Nephron (organoid): ENCODE results near the gene PODXL.
A peak's percentile ranks its signal among the peaks of the same experiment; 100 is the strongest.
"Not testable (repeated sequence)": the region's sequence is repeated elsewhere in the genome, so short reads cannot be mapped to it uniquely, and the experiment has no call there.

ENCODE experiments used
- H3K27ac Mint-ChIP-seq, 3 experiments: 2 replicates each; pipeline ENCODE4 v1.8.0; 2020; ENCODE audit warnings: mixed read lengths in 3 of 3, mild to moderate bottlenecking in 2 of 3, moderate library complexity in 1 of 3
- H3K27me3 Mint-ChIP-seq: 2 replicates; pipeline ENCODE4 v1.8.0; 2021; ENCODE audit warnings: low read depth, mild to moderate bottlenecking, moderate library complexity, mixed read lengths
- H3K36me3 Mint-ChIP-seq: 2 replicates; pipeline ENCODE4 v1.8.0; 2020; ENCODE audit warnings: low read depth, mixed read lengths
- H3K4me1 Mint-ChIP-seq: 2 replicates; pipeline ENCODE4 v1.8.0; 2020; ENCODE audit warnings: mixed read lengths
- H3K4me3 Mint-ChIP-seq, 3 experiments: 2 replicates each; pipeline ENCODE4 v1.8.0; 2020; ENCODE audit warnings: mild to moderate bottlenecking in 3 of 3, mixed read lengths in 3 of 3, moderate library complexity in 2 of 3
- H3K9me3 Mint-ChIP-seq: 2 replicates; pipeline ENCODE4 v1.8.0; 2020; ENCODE audit warnings: mixed read lengths
- TF ChIP-seq, protein P1 (sequence below), 3 experiments: fragments of 200-600 bp; sonication (generic); IDR thresholded peaks; one replicate each; pipeline ENCODE4 v1.5.0; 2021; ENCODE audit warnings: antibody characterized with exemption in 3 of 3; ENCODE audit not compliant: unreplicated experiment in 3 of 3

PODXL gene

GRCh38 chr7:131505636-131506557 is 50.5 kb downstream of the PODXL start:
- H3K27me3 Mint-ChIP-seq, result peaks cover 10% of the 10 kb centered on the region
- peaks cover 39% of the 10 kb centered on the region for H3K4me1 Mint-ChIP-seq
- H3K4me3 Mint-ChIP-seq, result no peak overlapping the region
- H3K9me3 Mint-ChIP-seq, result no peaks in the 10 kb centered on the region
- no peak overlapping the region for H3K27ac Mint-ChIP-seq
- TF ChIP-seq, protein P1, sequence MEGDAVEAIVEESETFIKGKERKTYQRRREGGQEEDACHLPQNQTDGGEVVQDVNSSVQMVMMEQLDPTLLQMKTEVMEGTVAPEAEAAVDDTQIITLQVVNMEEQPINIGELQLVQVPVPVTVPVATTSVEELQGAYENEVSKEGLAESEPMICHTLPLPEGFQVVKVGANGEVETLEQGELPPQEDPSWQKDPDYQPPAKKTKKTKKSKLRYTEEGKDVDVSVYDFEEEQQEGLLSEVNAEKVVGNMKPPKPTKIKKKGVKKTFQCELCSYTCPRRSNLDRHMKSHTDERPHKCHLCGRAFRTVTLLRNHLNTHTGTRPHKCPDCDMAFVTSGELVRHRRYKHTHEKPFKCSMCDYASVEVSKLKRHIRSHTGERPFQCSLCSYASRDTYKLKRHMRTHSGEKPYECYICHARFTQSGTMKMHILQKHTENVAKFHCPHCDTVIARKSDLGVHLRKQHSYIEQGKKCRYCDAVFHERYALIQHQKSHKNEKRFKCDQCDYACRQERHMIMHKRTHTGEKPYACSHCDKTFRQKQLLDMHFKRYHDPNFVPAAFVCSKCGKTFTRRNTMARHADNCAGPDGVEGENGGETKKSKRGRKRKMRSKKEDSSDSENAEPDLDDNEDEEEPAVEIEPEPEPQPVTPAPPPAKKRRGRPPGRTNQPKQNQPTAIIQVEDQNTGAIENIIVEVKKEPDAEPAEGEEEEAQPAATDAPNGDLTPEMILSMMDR (IDR thresholded peaks at IDR 0.05; ENCODE audit: unreplicated experiment in 3 of 3), result no peak
- H3K36me3 Mint-ChIP-seq, result peaks cover 9% of the 10 kb centered on the region

DNA sequence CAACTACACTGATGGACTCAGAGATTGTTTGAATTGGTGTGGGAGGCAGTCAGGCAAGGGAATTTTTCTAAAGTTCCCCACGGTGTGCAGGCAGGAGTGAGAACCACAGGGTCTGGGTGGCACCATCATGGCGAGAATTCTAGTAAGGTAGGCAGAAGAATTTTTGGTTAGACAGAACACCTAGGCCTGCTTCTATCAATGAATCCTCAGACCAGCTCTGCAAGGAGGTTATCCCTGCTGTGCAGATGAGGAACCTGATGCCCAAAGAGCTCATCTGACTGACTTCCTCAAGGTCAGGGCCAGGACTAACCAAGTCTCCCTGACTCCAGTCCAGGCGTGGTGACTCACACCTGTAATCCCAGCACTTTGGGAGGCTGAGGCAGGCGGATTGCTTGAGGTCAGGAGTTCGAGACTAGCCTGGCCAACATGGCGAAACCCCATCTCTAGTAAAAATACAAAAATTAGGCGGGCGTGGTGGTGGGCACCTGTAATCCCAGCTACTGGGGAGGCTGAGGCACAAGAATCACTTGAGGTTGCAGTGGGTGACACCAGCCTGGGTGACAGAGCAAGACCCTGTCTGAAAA is 51.3 kb downstream of the PODXL start:
- Mint-ChIP-seq H3K36me3 (peaks cover 11% of the 10 kb centered on the region), H3K4me1 (peaks cover 44% of the 10 kb centered on the region), H3K27ac (peak overlapping the region; percentile 29 to 61 (median 38))
- H3K27me3 Mint-ChIP-seq, H3K9me3 Mint-ChIP-seq, H3K4me3 Mint-ChIP-seq: not testable (repeated sequence)

- TF ChIP-seq, protein P1 (IDR thresholded peaks at IDR 0.05; ENCODE audit: unreplicated experiment in 3 of 3), result no peak
- Mint-ChIP-seq H3K36me3 (peaks cover 11% of the 10 kb centered on the region), H3K27ac (peak overlapping the region; percentile 29 to 82 (median 61)), H3K4me1 (peaks cover 44% of the 10 kb centered on the region), H3K9me3 (no peaks in the 10 kb centered on the region), H3K27me3 (peaks cover 8% of the 10 kb centered on the region), H3K4me3 (no peak overlapping the region)
Measured at GRCh38 chr7:131504157-131504899, 52.1 kb downstream of the PODXL start.

- peak overlapping the region; percentile 76 to 83 (median 82) for H3K27ac Mint-ChIP-seq
- TF ChIP-seq, protein P1 (IDR thresholded peaks at IDR 0.05; ENCODE audit: unreplicated experiment in 3 of 3), result no peak
- peaks cover 4% of the 10 kb centered on the region for H3K27me3 Mint-ChIP-seq
- H3K9me3 Mint-ChIP-seq, result no peaks in the 10 kb centered on the region
- peaks cover 44% of the 10 kb centered on the region for H3K4me1 Mint-ChIP-seq
- peaks cover 14% of the 10 kb centered on the region for H3K36me3 Mint-ChIP-seq
- H3K4me3 Mint-ChIP-seq, result no peak overlapping the region
Measured at GRCh38 chr7:131503639-131504038, 52.8 kb downstream of the PODXL start.

GRCh38 chr7:131502810-131503508 is 53.5 kb downstream of the PODXL start:
- Mint-ChIP-seq H3K4me3 (no peak overlapping the region), H3K4me1 (peaks cover 40% of the 10 kb centered on the region), H3K9me3 (no peaks in the 10 kb centered on the region), H3K36me3 (peaks cover 15% of the 10 kb centered on the region), H3K27ac (peak overlapping the region; percentile 76 to 83 (median 82)), H3K27me3 (peaks cover 3% of the 10 kb centered on the region)
- TF ChIP-seq, protein P1 (IDR thresholded peaks at IDR 0.05; ENCODE audit: unreplicated experiment in 3 of 3), result no peak
